Neural progenitor cell (in vitro differentiated cells): ENCODE results near the gene TCF7L2.

ENCODE experiments used
- CTCF ChIP-seq: fragments of 200-600 bp; sonication (generic); IDR thresholded peaks from 2 replicates; pipeline ENCODE4 v1.5.1; 2017; ENCODE audit warnings: antibody characterized with exemption, mild to moderate bottlenecking
- EZH2 ChIP-seq: fragments of 200-600 bp; sonication (generic); IDR thresholded peaks from 2 replicates; pipeline ENCODE4 v1.6.1; 2017; ENCODE audit warnings: antibody characterized with exemption, mild to moderate bottlenecking, moderate library complexity
- EZH2phosphoT487 ChIP-seq: fragments of 200-600 bp; sonication (generic); IDR thresholded peaks from 2 replicates; pipeline ENCODE4 v1.6.1; 2017; ENCODE audit warnings: antibody characterized with exemption

- TF ChIP-seq EZH2: no peak
- TF ChIP-seq CTCF: no peak
- no peak for TF ChIP-seq EZH2phosphoT487
These were observed 22.6 kb downstream of the TCF7L2 start for GRCh38 chr10:112972606-112973005.
